AG09309 (cell line): ENCODE results near the gene CAPN11.

Experiments
- DNase-seq: peaks from one replicate; pipeline ENCODE4 v3.0.0-alpha.2; 2010; ENCODE audit warnings: low read depth
- H3K4me3 ChIP-seq: 2 replicates; pipeline ENCODE4 v1.5.1; 2011; ENCODE audit warnings: mild to moderate bottlenecking, low read depth, low read length, moderate library complexity; ENCODE audit not compliant: control insufficient read depth
- CTCF ChIP-seq: IDR thresholded peaks from 2 replicates; pipeline ENCODE4 v1.5.1; 2011; ENCODE audit warnings: mild to moderate bottlenecking, low read depth, low read length, inconsistent platforms; ENCODE audit not compliant: insufficient read depth, control insufficient read depth; ENCODE audit errors: missing control alignments

Gene CAPN11

GRCh38 chr6:44172731-44173500 is 14.3 kb downstream of the CAPN11 start:
- H3K4me3 ChIP-seq: no peak overlapping the region
- TF ChIP-seq CTCF: peak; percentile 93
- DNase-seq: no peak

- no peak for DNase-seq
- no peak overlapping the region for H3K4me3 ChIP-seq
- TF ChIP-seq CTCF: no peak
These were observed 17.6 kb downstream of the CAPN11 start for GRCh38 chr6:44176130-44176761.

- DNase-seq: no peak
- no peak overlapping the region for H3K4me3 ChIP-seq
- no peak for TF ChIP-seq CTCF
These were observed 18.3 kb downstream of the CAPN11 start for GRCh38 chr6:44176762-44177509.

GRCh38 chr6:44177691-44178423 is 19.2 kb downstream of the CAPN11 start:
- H3K4me3 ChIP-seq: no peak overlapping the region
- no peak for TF ChIP-seq CTCF
- DNase-seq: peak; percentile 58

DNA sequence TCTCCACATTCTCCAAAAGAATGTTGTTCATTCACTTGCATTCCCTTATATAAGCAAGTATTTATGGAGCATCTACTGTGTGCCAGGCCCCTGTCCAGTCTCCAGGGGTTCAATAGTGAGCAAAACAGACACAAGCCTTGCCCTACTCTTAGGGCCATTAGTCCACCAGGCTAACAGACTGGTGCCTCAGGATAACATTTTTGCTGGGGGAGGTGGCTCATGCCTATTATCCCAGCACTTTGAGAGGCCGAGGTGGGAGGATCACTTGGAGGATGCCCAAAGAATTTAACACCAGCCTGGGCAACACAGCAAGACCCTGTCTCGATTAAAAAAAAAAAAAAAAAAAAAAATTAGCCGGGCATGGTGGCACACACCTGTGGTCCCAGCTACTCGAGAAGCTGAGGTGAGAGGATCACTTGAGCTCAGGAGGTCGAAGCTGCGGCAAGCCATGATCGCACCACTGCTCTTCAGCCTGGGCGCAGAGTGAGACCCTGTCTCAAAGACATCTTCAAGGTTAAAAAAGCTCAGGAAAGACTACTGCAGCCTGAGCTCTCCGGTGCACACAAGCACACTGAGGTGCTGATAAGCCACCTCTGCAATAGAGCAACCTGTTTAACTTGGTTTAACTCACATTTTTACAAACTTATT is 19.9 kb downstream of the CAPN11 start:
- no peak for TF ChIP-seq CTCF

DNA sequence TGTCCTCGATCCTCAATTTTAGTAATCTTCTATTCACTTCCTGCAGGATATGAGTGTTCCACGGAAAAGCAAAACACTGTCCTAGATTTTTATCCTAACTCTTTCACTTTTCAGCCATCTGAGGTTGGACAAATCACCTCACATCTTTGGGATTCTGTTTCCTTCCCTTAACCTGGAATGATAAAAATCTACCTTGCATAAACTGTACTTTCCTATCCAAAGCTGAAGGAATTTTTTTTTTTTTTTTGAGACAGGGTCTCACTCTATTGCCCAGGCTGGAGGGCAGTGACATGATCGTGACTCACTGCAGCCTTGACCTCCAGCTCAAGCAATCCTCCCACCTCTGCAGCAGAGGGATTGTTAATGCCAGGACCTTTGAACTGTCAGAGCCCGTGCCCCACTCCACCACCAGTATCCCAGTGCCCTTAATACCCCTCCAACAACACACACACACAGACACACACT is 20.5 kb downstream of the CAPN11 start:
- no peak for DNase-seq
- no peak for TF ChIP-seq CTCF

More for the DNA sequence above, 19.9 kb downstream of the CAPN11 start:
- DNase-seq: no peak
- no peak overlapping the region for H3K4me3 ChIP-seq

More for the DNA sequence above, 20.5 kb downstream of the CAPN11 start:
- no peak overlapping the region for H3K4me3 ChIP-seq
